ENCODE data around the gene ZNF488.
A peak's percentile ranks its signal among the peaks of the same experiment; 100 is the strongest.
"Not testable (repeated sequence)": the region's sequence is repeated elsewhere in the genome, so short reads cannot be mapped to it uniquely, and the experiment has no call there.

Gene ZNF488

GRCh38 chr10:47384148-47384921 is at the start of gene ZNF488:
Gene ZNF488 (minus strand): TSS chr10:47384293. CDS start chr10:47368829, 15,464 bp downstream.
- DNase-seq (ENCODE audit: low spot score), result peak; percentile 61

GRCh38 chr10:47425813-47426419 is 41.8 kb upstream of the ZNF488 start:
- no peak for DNase-seq (ENCODE audit: low spot score)

GRCh38 chr10:47424231-47424630 is 40.1 kb upstream of the ZNF488 start:
- DNase-seq (ENCODE audit: low spot score), result no peak

- no peak for DNase-seq (ENCODE audit: low spot score)
Measured at GRCh38 chr10:47423476-47423875, 39.4 kb upstream of the ZNF488 start.

- DNase-seq (ENCODE audit: low spot score), result no peak
Measured at GRCh38 chr10:47421057-47421952, 37.2 kb upstream of the ZNF488 start.

GRCh38 chr10:47420305-47421056 is 36.4 kb upstream of the ZNF488 start:
- DNase-seq (ENCODE audit: low spot score), result no peak

GRCh38 chr10:47419421-47419820 is 35.3 kb upstream of the ZNF488 start:
- no peak for DNase-seq (ENCODE audit: low spot score)

- no peak for DNase-seq (ENCODE audit: low spot score)
Measured at GRCh38 chr10:47418966-47419365, 34.9 kb upstream of the ZNF488 start.

GRCh38 chr10:47418321-47418720 is 34.2 kb upstream of the ZNF488 start:
- DNase-seq (ENCODE audit: low spot score), result no peak

GRCh38 chr10:47416305-47417218 is 32.5 kb upstream of the ZNF488 start:
- DNase-seq (ENCODE audit: low spot score), result not testable (repeated sequence)

- no peak for DNase-seq (ENCODE audit: low spot score)
Measured at GRCh38 chr10:47415520-47416304, 31.6 kb upstream of the ZNF488 start.

GRCh38 chr10:47414752-47415519 is 30.8 kb upstream of the ZNF488 start:
- no peak for DNase-seq (ENCODE audit: low spot score)

- DNase-seq (ENCODE audit: low spot score), result no peak
Measured at GRCh38 chr10:47414227-47414592, 30.1 kb upstream of the ZNF488 start.

GRCh38 chr10:47413531-47414226 is 29.6 kb upstream of the ZNF488 start:
- no peak for DNase-seq (ENCODE audit: low spot score)

- DNase-seq (ENCODE audit: low spot score), result no peak
Measured at GRCh38 chr10:47412869-47413268, 28.8 kb upstream of the ZNF488 start.

- no peak for DNase-seq (ENCODE audit: low spot score)
Measured at GRCh38 chr10:47412177-47412730, 28.2 kb upstream of the ZNF488 start.

GRCh38 chr10:47410862-47411261 is 26.8 kb upstream of the ZNF488 start:
- no peak for DNase-seq (ENCODE audit: low spot score)

GRCh38 chr10:47410271-47410670 is 26.2 kb upstream of the ZNF488 start:
- DNase-seq (ENCODE audit: low spot score), result no peak

All from hematopoietic multipotent progenitor cell treated with erythropoietin and hydrocortisone succinate and interleukin-3 and kit ligand, for 17 days (in vitro differentiated cells).